ENCODE results near the gene C10orf53. TPM values are rescaled to one million over a fixed set of nuclear protein-coding genes. Genes with fewer than 3 reads are reported as not detected.

C10orf53 gene, protein sequence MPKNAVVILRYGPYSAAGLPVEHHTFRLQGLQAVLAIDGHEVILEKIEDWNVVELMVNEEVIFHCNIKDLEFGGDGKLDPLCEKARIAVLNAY
- not detected in 2 replicates for total RNA-seq

DNA sequence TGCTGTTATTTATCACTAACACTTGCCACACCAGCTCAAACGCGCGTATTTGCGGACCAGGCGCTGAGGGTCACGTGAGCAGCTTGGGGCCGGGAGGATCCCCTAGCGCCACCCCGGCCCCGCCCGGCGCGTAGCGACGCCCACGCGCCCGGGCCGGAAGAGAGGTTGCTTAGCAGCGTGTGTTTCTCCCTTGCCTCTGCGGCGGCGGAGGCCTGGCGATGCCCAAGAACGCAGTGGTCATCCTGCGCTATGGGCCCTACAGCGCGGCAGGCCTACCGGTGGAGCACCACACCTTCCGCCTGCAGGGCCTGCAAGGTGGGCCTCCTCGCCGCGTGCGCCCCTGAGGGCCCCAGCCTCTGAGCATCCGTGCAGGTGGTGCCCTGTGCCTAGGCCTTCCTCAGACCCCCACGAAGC, at the start of gene C10orf53:
Gene C10orf53 (plus strand): TSS at position 172 of the 414 bp plus-strand sequence. CDS start 47 bp downstream, at position 219.
- no peak for DNase-seq (ENCODE audit: low read depth, low spot score)

DNA sequence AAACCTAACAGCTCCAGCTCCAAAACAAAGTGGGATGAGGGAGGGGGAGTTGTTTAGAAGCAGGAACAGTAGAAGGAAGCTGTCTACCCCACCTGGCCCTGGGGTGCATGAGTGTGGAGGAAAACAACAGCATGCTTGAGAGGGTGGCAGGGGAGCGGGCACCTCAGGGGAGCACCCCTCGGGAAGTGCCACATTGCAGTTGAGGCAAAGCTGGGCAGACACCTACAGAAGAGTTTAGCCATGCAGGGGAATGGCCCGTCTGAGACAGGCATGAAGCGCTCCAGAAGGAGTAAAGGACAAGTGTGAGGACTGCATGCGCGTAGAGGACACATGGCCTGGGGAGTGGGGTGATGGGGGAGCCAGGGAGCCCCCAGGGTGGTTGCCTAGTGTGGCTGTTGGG, 47.5 kb upstream of the C10orf53 start:
- no peak for DNase-seq (ENCODE audit: low read depth, low spot score)

DNA sequence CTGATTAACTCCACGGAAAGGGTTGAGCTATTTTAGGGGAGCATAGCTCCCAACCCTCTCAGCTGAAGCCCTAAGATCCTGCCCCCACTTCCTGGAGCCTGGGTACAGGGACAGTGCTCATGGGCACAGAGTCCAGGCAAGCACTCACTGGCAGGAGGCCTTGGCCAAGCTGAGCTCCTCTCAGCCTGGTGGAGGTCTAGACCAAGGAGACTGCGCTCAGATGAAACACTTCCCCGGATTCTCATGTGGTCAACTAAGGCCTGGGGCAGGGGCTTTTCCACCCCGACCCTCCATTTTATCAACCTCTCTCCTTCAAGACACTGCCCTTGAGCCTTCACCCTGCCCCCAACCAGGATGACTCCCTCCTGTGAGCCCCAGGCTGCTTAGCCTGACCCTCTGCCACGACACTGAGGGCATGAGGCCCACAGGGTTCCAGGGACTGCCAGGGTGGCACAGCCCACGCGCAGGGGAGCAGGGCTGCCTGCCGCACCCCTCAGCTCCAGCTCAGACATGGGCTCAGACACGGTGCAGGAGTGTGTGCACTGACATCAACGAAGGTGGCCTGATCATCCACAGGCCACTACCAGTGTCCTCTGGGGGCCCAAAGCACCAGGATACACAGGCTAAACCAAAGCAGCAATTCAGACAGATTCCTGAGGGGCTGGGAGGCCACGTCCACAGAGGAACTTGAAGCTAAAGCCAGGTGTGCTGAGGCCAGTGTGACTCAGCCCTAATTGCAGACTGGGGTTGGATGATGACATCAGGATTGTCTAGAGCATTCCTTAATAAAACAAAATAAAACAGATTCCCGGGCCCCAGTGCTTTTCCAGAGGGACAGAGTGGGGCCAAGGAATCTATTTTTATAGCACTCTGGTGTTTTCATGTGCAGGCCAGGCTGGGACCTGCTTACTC, 46.8 kb upstream of the C10orf53 start:
- DNase-seq (ENCODE audit: low read depth, low spot score), result no peak

DNA sequence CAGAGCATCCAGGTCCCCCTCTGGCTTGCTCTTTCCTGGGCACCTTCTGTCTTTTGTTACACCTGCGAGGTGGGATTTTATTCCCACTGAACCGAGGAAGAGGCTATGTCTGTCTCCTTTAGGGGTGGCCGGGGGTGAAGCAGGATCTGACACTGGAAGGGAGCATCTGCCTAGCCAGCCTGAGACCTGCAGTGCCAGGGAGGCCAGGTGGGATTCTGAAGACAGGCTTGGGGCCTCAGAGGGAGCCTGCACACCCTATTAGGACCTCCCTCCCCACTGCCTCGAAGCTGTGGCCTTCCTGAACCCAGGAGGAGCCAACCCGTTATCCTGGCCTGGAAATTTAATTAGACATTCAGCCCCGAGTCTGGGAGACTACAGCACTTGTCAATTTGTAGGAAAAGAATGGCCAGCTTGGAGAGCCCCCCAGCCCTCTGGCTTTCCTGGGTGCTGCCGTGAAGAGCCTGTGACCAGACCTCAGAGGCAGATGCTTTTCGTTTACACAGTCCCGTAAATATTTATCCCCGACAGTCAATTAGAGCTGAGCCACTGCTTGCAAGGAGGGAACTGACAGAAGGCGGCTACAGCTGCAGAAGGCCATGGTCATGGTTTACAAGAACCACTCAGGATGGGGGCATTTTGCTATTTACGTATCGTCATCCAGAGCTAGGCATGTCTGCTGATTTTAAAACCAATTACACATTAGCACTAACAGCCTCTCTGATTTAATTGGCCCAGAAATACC, 46.0 kb upstream of the C10orf53 start:
- no peak for DNase-seq (ENCODE audit: low read depth, low spot score)

DNA sequence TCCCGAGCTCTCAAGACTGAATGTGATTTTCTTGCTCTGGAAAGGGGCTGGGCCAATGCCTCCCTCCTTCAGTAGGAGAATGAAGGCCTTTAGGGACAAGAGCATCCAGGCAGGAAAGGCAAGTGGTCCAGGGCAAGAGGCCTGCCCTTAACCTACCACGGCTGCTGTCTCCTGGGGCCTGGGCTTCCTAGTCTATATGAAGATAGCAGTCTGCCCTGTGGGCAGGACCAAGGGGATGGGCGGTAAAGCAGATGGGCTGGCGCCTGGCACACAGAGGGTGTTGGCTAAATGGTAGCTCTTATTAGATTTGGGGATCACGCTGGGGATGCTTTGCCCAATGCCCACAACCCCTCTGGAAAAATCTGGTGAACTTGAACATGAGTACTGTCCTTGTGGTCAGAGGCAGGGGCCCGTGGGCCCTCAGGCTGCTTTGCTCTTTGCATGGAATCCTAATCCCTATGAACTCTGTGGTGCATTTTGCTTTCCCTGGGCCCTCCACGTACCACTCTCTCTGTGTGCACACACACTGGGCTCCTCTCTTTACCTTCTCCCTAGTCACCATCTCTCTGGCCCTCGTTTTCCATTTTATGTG, 45.3 kb upstream of the C10orf53 start:
- no peak for DNase-seq (ENCODE audit: low read depth, low spot score)

DNA sequence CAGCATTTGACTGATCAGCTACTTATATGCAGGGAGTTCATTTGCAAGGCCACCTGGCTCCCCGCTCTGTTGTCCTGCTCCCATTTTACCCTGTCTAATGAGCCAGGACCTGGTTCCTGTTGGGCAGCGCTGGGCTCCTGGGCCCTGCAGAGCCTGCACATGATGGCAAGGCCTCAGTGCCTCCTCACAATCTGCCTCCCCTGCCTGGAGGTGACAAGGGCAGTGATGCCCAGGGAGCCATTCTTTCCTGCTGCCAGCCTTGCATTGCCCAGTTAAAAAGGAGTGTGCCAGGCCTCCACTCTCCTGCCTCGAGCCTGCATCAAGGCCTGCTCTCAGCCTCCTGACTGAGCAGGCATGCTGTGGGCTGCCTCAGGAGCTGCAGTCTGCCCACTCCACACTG, 37.1 kb upstream of the C10orf53 start:
- DNase-seq (ENCODE audit: low read depth, low spot score), result no peak

DNA sequence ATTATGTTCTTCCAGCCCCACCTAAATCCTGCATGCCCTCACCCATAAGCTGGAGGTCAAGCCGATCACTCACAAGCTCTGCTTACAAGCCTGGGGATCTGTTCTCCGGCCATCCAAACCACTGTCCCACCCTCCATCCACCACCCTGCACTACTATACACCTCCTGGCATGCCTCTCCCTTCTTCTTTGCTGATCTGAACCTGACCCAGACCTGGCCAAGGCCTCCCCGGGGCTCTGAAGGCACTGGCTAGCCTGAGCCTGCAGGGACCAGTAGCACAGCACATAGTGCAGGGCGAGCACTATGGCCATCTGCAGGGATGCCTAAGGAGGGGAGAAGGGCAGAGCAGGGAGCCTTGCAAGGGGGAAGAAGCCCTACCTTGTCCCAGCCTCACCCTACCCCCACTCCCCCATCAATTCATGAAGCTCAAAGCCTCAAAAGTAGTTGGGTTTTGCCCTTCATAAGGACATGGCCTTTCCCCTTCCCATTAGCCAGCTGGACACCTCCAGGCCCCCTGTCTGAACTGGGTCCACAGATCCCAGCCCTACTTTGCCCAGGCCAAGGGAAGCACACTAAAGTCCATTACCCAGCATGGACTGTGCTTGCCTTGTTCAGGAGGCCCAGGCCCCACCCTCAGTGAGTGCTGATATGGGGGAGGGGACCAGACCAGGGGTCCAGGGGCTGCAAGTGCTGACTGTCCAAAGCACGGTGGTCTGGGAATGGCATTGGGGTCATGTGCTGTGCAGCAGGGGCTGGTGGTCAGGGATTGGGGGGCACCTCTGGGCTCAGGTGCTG, 36.0 kb upstream of the C10orf53 start:
- no peak for DNase-seq (ENCODE audit: low read depth, low spot score)

DNA sequence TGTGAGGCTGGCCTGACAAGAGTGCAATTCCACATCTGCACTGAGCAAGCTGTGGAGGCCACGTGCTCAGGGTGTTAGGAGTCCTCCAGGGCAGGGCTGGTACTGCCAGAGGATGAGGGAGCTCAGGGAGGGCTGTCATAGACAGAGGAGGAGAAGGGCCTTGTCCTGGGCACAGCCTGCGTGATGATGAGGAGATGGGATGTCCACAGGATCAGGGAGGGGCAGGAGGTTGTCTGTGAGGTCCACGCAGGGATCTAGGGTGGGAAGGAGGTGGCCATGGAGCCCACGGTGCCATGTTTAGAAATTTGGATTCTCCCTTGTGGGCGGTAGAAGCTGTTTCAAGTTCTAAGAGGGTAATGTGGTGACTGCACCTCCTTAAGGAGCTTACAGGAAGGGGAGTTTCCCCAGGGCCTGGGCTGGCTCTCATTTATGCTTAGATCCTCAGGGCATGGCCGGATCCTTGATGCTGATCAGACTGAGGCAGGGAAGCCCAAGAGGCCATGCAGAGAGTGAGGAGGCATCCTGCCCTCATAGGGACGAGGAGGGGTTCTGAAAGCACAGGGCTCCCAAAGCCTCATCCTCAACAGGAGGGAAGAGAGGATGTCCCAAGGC, 35.3 kb upstream of the C10orf53 start:
- no peak for DNase-seq (ENCODE audit: low read depth, low spot score)

DNA sequence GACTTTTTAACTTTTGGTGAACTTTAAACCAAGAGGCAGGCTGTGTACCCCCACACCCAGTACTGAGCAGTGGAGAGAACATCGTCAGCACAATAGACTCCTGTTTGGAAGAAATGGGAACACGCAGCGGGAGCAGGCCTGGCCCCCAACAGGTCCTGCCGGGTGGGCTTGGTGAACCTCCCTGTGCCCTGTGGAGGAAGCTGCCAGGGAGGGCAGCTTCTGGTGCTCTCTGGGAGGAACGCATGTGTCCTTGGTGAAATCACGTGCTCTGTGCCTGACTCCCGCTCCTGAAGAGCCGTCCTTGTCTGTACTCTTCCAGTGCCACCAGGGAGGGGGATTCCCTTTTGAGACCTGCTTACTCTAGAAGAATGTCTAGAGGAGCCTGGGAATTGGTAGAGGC, 34.0 kb upstream of the C10orf53 start:
- no peak for DNase-seq (ENCODE audit: low read depth, low spot score)

DNA sequence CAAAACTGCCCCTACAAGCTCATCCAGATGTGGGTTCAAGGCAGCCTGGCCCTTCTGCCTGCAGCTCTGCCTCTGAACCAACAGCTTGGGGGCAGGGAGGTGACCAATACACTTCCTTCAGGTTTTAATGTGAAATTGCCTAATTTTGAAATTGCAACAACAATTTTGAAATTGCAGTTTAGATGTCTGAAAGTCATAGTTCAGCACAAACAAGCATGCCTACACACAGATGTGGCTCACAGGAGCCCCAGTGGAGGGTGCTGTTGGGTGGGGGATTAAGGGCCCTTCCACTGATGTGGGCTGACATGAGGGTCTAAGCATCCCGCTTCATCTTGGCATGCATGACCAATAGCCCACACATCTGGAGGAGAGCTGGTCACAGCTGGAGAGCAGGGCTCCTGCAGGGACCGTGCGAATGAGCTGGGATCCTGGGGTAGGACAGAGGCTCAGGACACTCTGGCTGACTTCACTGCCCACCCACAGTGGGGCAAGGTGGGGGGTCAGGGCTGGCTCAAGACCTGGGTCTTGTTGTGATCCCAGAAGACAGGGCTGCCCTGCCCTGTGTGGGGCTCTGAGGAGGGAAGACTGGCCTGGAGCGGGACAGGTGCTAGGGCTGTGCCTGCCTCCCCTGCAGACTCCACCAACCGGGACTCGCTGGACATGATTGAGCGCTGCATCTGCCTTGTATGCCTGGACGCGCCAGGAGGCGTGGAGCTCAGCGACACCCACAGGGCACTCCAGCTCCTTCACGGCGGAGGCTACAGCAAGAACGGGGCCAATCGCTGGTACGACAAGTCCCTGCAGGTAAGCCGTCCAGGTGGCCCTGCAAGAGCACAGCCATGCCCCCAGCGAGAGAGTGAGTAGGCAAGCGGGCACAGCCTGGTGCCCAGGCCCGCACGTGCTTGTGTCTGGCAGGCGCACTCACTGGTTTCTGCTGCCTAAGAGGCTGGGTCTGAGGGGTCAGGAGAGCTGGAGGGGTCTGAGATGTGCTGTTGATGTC, 33.3 kb upstream of the C10orf53 start:
- DNase-seq (ENCODE audit: low read depth, low spot score), result no peak

DNA sequence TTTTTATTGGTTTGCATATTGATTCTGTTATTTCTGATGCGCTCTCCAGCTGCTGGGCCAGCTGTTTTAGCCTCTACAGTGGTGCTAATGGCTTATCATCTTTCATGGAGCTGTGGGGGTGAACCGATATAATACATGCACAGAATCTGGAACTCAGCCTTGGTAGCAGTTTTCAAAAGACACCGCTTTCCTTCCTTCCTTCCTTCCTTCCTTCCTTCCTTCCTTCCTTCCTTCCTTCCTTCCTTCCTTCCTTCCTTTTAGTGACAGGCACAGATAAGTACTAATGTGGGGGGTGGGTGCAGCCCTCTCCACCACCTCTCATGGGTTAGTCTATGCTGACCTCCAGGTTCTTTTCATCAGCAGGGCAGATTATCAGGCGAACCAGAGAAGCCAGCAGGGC, 31.9 kb upstream of the C10orf53 start:
- no peak for DNase-seq (ENCODE audit: low read depth, low spot score)

DNA sequence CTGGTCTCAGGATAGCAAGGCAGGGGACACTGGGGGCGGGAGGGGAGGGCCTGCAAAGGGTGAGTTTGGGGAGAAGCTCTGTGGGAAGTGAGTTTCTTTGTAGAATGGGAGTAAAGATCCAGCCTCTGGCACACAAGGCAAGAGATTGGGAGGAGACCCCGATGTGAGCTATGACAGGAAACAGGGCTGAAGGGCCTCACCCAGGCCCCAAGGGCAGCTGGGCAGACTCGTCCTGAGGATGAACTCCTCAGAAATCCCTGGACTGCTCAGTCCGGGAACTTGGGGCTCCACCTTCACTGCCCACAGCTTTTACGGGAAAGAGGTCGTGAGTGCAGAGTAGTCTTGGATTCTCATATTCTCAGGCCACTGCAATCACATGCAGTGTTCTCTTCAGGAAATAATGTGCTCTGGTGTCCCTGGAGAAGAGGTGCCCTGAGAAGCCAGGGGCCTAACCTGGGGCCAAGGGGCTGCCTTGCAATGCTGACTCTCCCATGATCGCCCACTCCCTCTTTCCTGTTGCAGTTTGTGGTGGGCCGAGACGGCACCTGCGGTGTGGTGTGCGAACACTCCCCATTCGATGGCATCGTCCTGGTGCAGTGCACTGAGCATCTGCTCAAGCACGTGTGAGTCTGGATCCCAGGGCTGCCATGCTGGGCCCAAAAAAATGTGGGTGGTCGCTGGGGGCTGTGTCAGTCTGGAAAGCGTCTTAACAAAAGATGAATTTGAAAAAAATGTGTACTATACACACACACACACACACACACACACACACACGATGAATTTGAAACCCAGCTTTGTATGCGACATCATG, 31.3 kb upstream of the C10orf53 start:
- no peak for DNase-seq (ENCODE audit: low read depth, low spot score)

DNA sequence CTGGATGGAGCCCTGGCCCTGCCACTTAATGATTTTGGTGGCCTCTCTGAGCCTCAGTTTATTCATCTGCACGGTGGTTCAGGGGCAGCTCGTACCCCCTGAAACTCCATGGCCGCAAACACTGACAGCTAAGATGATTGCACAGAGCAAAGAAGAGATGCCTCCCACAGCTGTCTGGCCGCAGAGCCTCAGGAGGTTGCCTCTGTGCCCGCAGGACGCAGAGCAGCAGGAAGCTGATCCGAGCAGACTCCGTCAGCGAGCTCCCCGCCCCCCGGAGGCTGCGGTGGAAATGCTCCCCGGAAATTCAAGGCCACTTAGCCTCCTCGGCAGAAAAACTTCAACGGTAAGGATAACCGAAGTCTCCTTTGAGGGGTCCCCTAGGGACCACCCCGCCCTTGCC, 30.2 kb upstream of the C10orf53 start:
- no peak for DNase-seq (ENCODE audit: low read depth, low spot score)

DNA sequence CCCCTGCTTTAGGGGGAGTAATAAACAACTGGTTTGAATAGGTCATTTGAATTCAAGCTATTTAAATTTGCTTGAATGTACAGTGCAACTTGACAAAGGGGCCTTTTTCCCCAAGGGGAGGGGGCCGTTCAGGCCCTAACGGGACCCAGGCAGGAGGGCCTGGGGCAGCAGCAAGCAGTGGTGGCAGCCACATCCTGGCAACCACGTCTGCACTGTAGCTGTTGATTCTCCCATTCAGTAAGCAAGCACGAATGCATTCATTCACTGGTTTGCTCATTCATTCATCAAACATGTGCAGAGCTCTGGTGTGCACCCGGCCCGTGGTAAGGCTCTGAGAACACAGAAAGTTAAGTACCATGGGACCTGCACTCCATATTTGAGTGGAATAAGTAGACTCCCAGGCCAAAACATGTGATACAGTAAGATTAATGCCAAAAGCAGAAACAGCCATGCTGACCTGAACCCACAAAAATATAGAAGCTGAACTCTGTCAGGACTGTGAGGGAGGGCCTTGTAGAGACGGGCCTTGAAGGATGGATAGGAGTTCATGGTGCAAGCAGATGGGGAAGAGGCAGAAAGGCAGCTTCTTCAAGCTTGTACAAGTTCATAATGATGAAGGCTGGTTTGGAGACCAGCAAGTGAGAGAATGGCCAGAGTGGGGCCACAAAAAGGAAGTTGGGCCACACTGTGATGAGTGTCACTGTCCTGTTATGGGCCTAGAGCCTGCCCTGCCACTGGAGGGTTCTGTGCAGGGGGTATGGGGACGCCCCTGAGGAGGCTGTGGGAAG, 29.3 kb upstream of the C10orf53 start:
- DNase-seq (ENCODE audit: low read depth, low spot score), result no peak

DNA sequence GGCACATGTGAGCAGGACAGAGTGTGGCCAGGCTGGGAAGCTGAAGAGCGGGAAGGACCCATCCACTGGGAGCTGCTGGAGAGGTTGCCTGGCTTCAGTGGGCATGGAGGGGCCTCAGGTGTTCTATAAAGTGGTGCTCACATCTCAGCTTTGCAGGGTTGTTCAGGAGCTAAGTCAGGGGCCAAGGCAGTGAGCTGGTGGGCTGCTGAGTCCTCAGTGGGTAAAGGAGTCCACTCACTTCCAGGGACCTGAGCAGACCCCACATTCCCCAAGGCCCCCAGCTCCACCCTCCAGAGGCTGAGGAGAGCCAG, 28.8 kb upstream of the C10orf53 start:
- DNase-seq (ENCODE audit: low read depth, low spot score), result no peak

DNA sequence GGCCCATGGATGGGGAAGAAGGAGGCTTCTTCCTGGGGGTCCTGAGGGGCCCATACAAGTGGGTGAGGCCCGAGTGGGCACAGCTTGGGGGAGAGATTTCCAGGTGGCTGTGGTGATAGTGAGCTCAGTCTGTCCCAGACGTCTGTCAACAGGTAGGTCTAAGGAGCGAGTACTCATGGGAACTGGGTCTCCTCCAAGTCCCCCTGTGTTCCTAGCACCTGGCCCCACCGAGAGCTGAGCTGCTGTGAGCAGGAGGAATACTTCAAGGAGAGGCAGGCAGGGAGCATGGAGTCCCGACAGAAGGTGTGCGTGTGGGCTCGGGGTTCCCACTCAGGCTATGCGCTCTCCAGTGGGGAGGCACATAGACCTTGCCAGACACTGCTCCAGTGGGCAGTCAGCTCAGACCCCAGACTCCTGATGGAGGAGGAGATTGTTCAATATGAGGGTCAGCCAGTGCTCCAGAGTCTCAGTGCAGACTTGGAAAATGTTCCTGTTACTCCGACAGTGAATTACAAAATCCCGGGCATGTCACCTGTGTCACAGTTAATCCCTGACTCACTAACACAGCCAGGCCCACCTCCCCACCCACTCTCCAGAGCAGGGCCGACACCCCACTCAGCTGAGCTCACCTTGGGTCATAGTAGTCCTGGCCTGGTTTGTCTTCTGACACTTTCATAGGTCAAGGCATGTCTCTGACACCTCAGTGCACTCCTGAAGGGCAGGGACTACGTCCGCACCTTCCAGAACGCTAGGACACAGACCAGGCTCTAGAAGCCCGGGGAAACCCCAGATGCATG, 28.2 kb upstream of the C10orf53 start:
- DNase-seq (ENCODE audit: low read depth, low spot score), result no peak

DNA sequence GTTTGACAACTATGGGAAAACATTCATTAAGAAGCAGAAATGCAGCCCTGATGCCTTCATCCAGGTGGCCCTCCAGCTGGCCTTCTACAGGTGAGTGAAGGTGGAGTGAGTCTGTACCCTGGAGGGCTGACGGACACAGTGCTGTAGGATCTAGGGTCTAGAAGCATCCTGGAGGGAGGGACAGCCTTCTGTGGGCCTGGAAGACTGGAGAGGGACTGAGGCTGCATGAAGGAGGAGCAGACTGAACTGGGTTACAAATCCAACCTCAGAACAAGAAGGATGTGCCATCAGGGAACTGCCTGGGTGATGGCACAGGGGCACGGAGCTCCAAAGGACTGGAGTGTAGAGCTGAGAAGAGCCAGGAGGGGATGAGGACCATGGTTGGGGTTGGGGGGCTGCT, 27.5 kb upstream of the C10orf53 start:
- DNase-seq (ENCODE audit: low read depth, low spot score), result no peak
